NB4 (cell line): ENCODE measurements around the gene PAM.

Experiments
- CTCF ChIP-seq: IDR thresholded peaks from one replicate; pipeline ENCODE4 v1.5.1; 2012; ENCODE audit warnings: low read depth, low read length
- MAX ChIP-seq: IDR thresholded peaks from 2 replicates; pipeline ENCODE4 v1.6.1; 2011; ENCODE audit warnings: low read depth, low read length
- MYC ChIP-seq: IDR thresholded peaks from 2 replicates; pipeline ENCODE4 v1.6.1; 2011; ENCODE audit warnings: low read depth, low read length
- POLR2A ChIP-seq: IDR thresholded peaks from 2 replicates; pipeline ENCODE4 v1.6.1; 2011; ENCODE audit warnings: mild to moderate bottlenecking; ENCODE audit not compliant: insufficient read length; ENCODE audit errors: extremely low read depth

- no peak for TF ChIP-seq CTCF
- no peak for TF ChIP-seq MAX
- no peak for TF ChIP-seq POLR2A
- TF ChIP-seq MYC = no peak
Measured at GRCh38 chr5:102747386-102748166, 7.5 kb upstream of the PAM start.
